Measurements from ENCODE around the gene SDCBP2.

DNA sequence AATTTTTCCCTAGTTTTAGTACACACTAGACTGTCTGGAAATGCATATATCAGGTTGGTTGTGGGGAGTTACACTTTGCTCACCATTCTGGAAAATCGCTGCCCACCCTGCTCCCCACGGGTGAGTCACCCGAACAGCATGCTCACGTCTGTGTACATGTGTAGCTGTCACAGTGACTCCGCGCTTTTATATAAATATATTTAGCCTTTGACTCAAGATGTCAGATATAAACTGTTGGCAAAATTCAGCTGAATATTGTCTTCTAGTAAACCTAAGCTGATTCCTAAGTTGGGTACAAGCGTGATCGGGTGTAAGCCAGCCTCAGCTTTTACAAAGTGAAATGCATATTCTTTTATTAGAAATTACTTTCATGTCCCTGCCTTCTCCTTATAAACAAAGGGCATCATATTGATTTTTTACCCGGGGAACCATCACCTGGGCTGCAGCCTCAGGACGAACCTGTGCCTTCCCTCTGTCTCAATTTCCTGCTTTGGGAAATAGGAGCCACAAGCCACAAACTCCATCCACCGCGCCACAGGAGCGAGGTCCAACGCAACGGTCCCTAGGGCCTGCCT, 4.3 kb downstream of the SDCBP2 start:
- TF ChIP-seq POLR2A (IDR thresholded peaks at IDR 0.05): no peak
- TF ChIP-seq, protein P1, sequence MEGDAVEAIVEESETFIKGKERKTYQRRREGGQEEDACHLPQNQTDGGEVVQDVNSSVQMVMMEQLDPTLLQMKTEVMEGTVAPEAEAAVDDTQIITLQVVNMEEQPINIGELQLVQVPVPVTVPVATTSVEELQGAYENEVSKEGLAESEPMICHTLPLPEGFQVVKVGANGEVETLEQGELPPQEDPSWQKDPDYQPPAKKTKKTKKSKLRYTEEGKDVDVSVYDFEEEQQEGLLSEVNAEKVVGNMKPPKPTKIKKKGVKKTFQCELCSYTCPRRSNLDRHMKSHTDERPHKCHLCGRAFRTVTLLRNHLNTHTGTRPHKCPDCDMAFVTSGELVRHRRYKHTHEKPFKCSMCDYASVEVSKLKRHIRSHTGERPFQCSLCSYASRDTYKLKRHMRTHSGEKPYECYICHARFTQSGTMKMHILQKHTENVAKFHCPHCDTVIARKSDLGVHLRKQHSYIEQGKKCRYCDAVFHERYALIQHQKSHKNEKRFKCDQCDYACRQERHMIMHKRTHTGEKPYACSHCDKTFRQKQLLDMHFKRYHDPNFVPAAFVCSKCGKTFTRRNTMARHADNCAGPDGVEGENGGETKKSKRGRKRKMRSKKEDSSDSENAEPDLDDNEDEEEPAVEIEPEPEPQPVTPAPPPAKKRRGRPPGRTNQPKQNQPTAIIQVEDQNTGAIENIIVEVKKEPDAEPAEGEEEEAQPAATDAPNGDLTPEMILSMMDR (IDR thresholded peaks at IDR 0.05): no peak
